Measurements from ENCODE around the gene CALD1.

- no peak for TF ChIP-seq EZH2 (IDR thresholded peaks at IDR 0.05; ENCODE audit: borderline replicate concordance, low read depth, low read length, poor library complexity, severe bottlenecking)
- TF ChIP-seq CTCF (conservative IDR thresholded peaks at IDR 0.05; ENCODE audit: low read depth, low read length): no peak
Measured at GRCh38 chr7:134936893-134937510, 157.6 kb downstream of the CALD1 start.
